Ishikawa (cell line): ENCODE results near the gene FAM120C.

Source experiments
- CEBPB ChIP-seq: IDR thresholded peaks from 2 replicates; pipeline ENCODE4 v1.6.1; 2012
- CREB1 ChIP-seq: IDR thresholded peaks from 2 replicates; pipeline ENCODE4 v1.6.1; 2012; ENCODE audit warnings: low read depth
- EGR1 ChIP-seq: IDR thresholded peaks from 2 replicates; pipeline ENCODE4 v1.6.1; 2012
- EP300 ChIP-seq: IDR thresholded peaks from 2 replicates; pipeline ENCODE4 v1.6.1; 2012; ENCODE audit warnings: borderline replicate concordance
- FOXM1 ChIP-seq: IDR thresholded peaks from 2 replicates; pipeline ENCODE4 v1.6.1; 2012; ENCODE audit warnings: low read depth, borderline replicate concordance
- NFIC ChIP-seq: IDR thresholded peaks from 2 replicates; pipeline ENCODE4 v1.6.1; 2012
- RAD21 ChIP-seq: IDR thresholded peaks from 2 replicates; pipeline ENCODE4 v1.6.1; 2012; ENCODE audit warnings: low read depth
- TAF1 ChIP-seq: IDR thresholded peaks from 2 replicates; pipeline ENCODE4 v1.6.1; 2012; ENCODE audit warnings: low read depth, mild to moderate bottlenecking
- TCF12 ChIP-seq: IDR thresholded peaks from 2 replicates; pipeline ENCODE4 v1.6.1; 2012; ENCODE audit warnings: low read depth
- TEAD4 ChIP-seq: IDR thresholded peaks from 2 replicates; pipeline ENCODE4 v1.6.1; 2012
- YY1 ChIP-seq: IDR thresholded peaks from 2 replicates; pipeline ENCODE4 v1.6.1; 2012; ENCODE audit warnings: low read depth
- ZBTB7A ChIP-seq: IDR thresholded peaks from 2 replicates; pipeline ENCODE4 v1.6.1; 2012; ENCODE audit warnings: low read depth
- TF ChIP-seq, protein P1 (sequence below): IDR thresholded peaks from 2 replicates; pipeline ENCODE4 v1.6.1; 2012
- TF ChIP-seq, protein P2 (sequence below): IDR thresholded peaks from 2 replicates; pipeline ENCODE4 v1.6.1; 2012; ENCODE audit warnings: low read depth, mild to moderate bottlenecking
- TF ChIP-seq, protein P3 (sequence below): IDR thresholded peaks from 2 replicates; pipeline ENCODE4 v1.6.1; 2012

Gene FAM120C

DNA sequence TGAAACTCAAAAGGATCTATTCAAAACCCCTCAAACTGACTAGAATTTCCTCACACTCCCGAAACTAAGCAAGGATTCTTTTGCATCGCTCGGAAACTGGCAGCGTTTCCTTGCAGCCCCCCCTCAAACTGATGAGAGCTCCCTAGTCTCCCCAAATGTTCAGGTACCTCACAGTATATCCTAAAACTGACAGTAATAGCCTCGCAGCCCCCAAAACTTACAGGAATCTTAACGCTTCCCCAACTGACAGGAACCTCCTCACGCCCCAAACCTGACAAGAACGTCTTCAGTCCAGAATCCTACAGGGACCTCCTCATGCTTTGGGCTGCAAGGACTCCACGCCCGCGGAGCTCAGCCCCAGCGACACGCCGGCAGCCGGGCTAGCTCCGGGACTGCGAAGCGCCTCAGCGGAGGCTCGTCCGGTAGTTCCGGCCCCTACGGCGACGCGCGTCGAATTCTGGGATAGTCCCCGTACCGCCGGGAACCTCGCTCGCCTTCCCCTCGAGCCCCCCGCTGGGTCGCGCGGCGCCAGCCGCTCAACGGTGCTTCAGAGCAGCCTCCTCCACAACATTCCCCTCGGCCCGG is 139.4 kb downstream of the FAM120C start:
- no peak for TF ChIP-seq EGR1

DNA sequence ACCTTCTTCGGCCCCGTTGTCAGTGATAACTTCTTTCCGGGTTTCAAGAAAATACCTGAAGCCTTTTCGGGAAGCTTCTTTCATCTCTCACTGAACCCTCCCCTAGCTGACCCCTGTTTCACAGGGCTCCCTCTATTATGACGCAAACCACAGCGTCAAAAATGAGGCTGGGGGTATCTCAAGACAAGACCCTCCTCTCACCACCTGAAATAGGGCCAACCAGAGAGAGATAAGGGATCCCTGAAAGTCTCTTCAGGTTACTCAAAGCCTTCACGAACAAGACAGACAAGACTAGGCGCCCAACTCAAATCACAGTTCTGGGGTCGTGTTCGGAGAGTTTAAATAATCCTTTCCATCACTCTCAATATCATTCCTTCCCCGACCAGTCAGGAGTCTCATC is 140.0 kb downstream of the FAM120C start:
- TF ChIP-seq NFIC (no peak), TCF12 (no peak), EGR1 (no peak), EP300 (no peak), FOXM1 (no peak), CREB1 (no peak), TEAD4 (no peak), ZBTB7A (no peak)

DNA sequence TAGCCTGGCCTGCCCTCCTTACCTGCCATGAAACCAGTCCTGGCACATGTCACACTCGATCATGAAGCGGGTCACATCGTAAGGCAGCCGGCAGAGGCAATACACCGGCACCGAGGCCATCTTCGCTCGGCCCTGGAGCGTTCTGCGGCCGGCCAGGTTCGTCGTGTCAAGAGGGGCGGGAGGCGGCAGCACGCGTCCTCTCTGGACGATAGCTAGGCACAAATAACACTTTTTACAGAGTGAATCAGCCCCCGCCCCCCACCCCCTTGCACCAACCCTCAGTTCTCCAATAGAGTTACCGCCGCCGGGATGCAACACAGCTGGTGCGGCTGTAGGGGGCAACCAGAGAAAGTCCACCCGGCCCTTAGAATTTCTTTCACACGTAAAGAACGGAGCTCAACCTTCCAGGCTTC is 140.4 kb downstream of the FAM120C start:
- TF ChIP-seq EP300 (no peak), CEBPB (no peak), TAF1 (no peak), FOXM1 (no peak), ZBTB7A (no peak), RAD21 (no peak), NFIC (no peak), EGR1 (no peak), YY1 (no peak), TEAD4 (no peak), CREB1 (no peak), TCF12 (no peak)
- TF ChIP-seq, protein P1, sequence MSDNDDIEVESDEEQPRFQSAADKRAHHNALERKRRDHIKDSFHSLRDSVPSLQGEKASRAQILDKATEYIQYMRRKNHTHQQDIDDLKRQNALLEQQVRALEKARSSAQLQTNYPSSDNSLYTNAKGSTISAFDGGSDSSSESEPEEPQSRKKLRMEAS: no peak
- TF ChIP-seq, protein P2, sequence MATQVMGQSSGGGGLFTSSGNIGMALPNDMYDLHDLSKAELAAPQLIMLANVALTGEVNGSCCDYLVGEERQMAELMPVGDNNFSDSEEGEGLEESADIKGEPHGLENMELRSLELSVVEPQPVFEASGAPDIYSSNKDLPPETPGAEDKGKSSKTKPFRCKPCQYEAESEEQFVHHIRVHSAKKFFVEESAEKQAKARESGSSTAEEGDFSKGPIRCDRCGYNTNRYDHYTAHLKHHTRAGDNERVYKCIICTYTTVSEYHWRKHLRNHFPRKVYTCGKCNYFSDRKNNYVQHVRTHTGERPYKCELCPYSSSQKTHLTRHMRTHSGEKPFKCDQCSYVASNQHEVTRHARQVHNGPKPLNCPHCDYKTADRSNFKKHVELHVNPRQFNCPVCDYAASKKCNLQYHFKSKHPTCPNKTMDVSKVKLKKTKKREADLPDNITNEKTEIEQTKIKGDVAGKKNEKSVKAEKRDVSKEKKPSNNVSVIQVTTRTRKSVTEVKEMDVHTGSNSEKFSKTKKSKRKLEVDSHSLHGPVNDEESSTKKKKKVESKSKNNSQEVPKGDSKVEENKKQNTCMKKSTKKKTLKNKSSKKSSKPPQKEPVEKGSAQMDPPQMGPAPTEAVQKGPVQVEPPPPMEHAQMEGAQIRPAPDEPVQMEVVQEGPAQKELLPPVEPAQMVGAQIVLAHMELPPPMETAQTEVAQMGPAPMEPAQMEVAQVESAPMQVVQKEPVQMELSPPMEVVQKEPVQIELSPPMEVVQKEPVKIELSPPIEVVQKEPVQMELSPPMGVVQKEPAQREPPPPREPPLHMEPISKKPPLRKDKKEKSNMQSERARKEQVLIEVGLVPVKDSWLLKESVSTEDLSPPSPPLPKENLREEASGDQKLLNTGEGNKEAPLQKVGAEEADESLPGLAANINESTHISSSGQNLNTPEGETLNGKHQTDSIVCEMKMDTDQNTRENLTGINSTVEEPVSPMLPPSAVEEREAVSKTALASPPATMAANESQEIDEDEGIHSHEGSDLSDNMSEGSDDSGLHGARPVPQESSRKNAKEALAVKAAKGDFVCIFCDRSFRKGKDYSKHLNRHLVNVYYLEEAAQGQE: no peak
- TF ChIP-seq, protein P3, sequence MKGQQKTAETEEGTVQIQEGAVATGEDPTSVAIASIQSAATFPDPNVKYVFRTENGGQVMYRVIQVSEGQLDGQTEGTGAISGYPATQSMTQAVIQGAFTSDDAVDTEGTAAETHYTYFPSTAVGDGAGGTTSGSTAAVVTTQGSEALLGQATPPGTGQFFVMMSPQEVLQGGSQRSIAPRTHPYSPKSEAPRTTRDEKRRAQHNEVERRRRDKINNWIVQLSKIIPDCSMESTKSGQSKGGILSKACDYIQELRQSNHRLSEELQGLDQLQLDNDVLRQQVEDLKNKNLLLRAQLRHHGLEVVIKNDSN: no peak

DNA sequence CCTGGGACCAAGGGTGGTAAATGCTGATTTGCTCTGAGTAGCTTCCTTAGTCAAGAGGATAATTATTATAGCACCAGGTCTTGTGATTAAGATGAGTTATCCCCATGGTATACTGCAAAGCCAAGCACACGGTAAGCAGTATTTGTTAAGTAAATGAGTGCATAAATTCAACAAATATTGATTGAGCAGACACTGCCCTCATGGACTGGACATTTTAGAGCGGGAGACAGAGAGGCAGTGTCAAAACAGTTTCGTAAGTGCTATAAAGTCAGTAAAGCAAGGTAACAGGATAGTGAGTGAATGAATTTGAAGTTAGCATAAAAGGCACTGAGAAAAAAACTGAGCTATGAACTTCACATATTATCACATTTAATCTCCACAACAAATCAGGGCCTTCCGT is 152.7 kb downstream of the FAM120C start:
- TF ChIP-seq TAF1 (no peak), CEBPB (no peak), EP300 (no peak), CREB1 (no peak)
- TF ChIP-seq, protein P1: no peak
- TF ChIP-seq, protein P3: no peak
- TF ChIP-seq, protein P2: no peak

DNA sequence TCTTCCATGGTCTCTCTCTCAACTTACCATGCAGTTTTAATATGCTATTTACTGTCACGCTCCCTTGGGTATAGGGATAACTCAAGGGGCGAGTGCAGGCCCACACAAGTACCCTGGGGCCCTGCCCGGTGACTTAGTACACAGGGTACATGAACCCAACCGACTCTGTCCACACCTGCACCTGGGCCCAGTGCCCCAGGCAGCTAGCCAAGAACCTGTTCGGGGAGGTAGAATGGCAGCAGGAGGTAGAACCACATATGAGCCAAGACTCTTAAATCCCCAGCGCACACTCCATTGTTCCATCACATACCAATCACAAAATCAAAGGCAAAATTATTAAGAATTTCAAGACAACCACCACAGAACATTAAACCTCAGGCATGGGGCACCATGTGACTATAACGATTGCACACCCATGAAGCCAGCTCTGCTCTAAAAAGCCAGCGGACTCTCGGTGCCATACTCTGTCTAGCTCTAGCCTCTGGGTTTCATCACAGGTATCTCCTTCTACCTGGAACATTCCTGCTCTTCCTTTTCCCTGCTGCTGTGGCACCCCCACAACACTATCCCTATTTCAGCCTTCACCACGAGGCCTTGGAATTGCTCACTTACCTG is 153.4 kb downstream of the FAM120C start:
- TF ChIP-seq NFIC (peak; percentile 92), FOXM1 (no peak), EP300 (peak; percentile 53; the same call in 1 of the 2 replicates), CREB1 (no peak), YY1 (no peak), CEBPB (no peak), EGR1 (no peak), TEAD4 (peak; percentile 72), TCF12 (peak; percentile 83), TAF1 (no peak), RAD21 (no peak), ZBTB7A (no peak)
- TF ChIP-seq, protein P3: peak; percentile 57; the same call in 1 of the 2 replicates
- TF ChIP-seq, protein P1: no peak
- TF ChIP-seq, protein P2: no peak
